ENCODE data around the gene INHBB.

- TF ChIP-seq CTCF (IDR thresholded peaks at IDR 0.05) (no peak), POLR2A (IDR thresholded peaks at IDR 0.05) (no peak)
These were observed 11.9 kb upstream of the INHBB start for GRCh38 chr2:120334068-120334467.

Measured in heart left ventricle (tissue), 13 donors.